SK-N-SH (cell line): ENCODE measurements around the gene PTPRF. TPM values are rescaled to one million over a fixed set of nuclear protein-coding genes. Genes with fewer than 3 reads are reported as not detected.

Experiments used
- CTCF ChIA-PET: fragments of 300-600, 350-600 bp; formaldehyde crosslinking; extraction: SDS; loops from one replicate; lab custom pipeline; 2021; lab: Yijun Ruan, JAX
- POLR2A ChIA-PET: fragments of 350-600 bp; sonication (Branson Sonifier 250); formaldehyde crosslinking; extraction: SDS; loops from one replicate; lab custom pipeline; 2020; ENCODE audit warnings: antibody characterized with exemption, inconsistent platforms; lab: Yijun Ruan, JAX
- DNase-seq: peaks from one replicate; pipeline ENCODE4 v3.0.0; 2012
- H2AFZ ChIP-seq: fragments of 200-600 bp; sonication (generic); 2 replicates; pipeline ENCODE4 v1.8.1; 2016; ENCODE audit warnings: antibody characterized with exemption, mild to moderate bottlenecking, low read depth
- H3F3A ChIP-seq: fragments of 200-600 bp; sonication (generic); replicated peaks from 2 replicates; pipeline ENCODE3; 2016; ENCODE audit warnings: antibody characterized with exemption, mild to moderate bottlenecking; ENCODE audit not compliant: insufficient read depth
- H3K27ac ChIP-seq, 2 experiments: fragments of 200-500 bp in 1 of 2; fragments of 200-600 bp in 1 of 2; sonication (Bioruptor generic) in 1 of 2; sonication (generic), shearing (Covaris generic) in 1 of 2; 2 replicates each; pipeline versions ENCODE4 v1.5.1 to v1.6.1; 2014 to 2016; ENCODE audit warnings: low read depth in 2 of 2, inconsistent platforms in 1 of 2, low read length in 1 of 2, mild to moderate bottlenecking in 1 of 2, mixed read lengths in 1 of 2
- H3K27me3 ChIP-seq: fragments of 200-600 bp; sonication (generic), shearing (Covaris generic); 2 replicates; pipeline ENCODE4 v1.6.1; 2016; ENCODE audit warnings: mixed run types; ENCODE audit not compliant: insufficient read depth
- H3K36me3 ChIP-seq, 2 experiments: fragments of 200-500 bp in 1 of 2; fragments of 200-600 bp in 1 of 2; sonication (Bioruptor generic) in 1 of 2; sonication (generic) in 1 of 2; replicated peaks in 1 of 2; 2 replicates each; pipeline versions ENCODE3 to v1.5.1; 2014 to 2016; ENCODE audit warnings: low read length in 1 of 2, mild to moderate bottlenecking in 1 of 2; ENCODE audit not compliant: insufficient read depth in 2 of 2, control insufficient read depth in 1 of 2
- H3K4me1 ChIP-seq, 2 experiments: fragments of 200-500 bp in 1 of 2; fragments of 200-600 bp in 1 of 2; sonication (Bioruptor generic) in 1 of 2; sonication (generic), shearing (Covaris generic) in 1 of 2; 2 replicates each; pipeline versions ENCODE4 v1.5.1 to v1.6.1; 2014 to 2016; ENCODE audit warnings: low read depth in 1 of 2, low read length in 1 of 2, mixed run types in 1 of 2; ENCODE audit not compliant: insufficient read depth in 2 of 2, control insufficient read depth in 1 of 2
- H3K4me2 ChIP-seq: fragments of 200-600 bp; sonication (generic), shearing (Covaris generic); 2 replicates; pipeline ENCODE4 v1.6.1; 2017; ENCODE audit warnings: mixed run types
- H3K4me3 ChIP-seq, 2 experiments: fragments of 200-500 bp in 1 of 2; fragments of 200-600 bp in 1 of 2; sonication (Bioruptor generic) in 1 of 2; sonication (generic), shearing (Covaris generic) in 1 of 2; 2 replicates each; pipeline versions ENCODE4 v1.5.1 to v1.8.1; 2014 to 2016; ENCODE audit warnings: low read depth in 2 of 2, inconsistent platforms in 1 of 2, low read length in 1 of 2, mild to moderate bottlenecking in 1 of 2, mixed read lengths in 1 of 2, moderate library complexity in 1 of 2
- H3K79me2 ChIP-seq: fragments of 200-600 bp; sonication (generic); 2 replicates; pipeline ENCODE4 v1.8.1; 2017; ENCODE audit warnings: mild to moderate bottlenecking; ENCODE audit not compliant: insufficient read depth
- H3K9ac ChIP-seq: fragments of 200-600 bp; sonication (generic); 2 replicates; pipeline ENCODE4 v1.6.1; 2017; ENCODE audit warnings: mixed run types
- H3K9me2 ChIP-seq: fragments of 200-600 bp; sonication (generic); 2 replicates; pipeline ENCODE4 v1.6.1; 2017; ENCODE audit warnings: mixed run types
- H3K9me3 ChIP-seq: fragments of 200-600 bp; sonication (generic); 2 replicates; pipeline ENCODE4 v1.6.1; 2017; ENCODE audit warnings: mixed run types, mild to moderate bottlenecking, moderate library complexity
- H4K20me1 ChIP-seq: fragments of 200-600 bp; sonication (generic); 2 replicates; pipeline ENCODE4 v1.6.1; 2017; ENCODE audit warnings: mild to moderate bottlenecking, mixed run types; ENCODE audit not compliant: insufficient read depth
- CTCF ChIP-seq: fragments of 200-600 bp; sonication (generic); IDR thresholded peaks from 2 replicates; pipeline ENCODE4 v1.6.1; 2017; ENCODE audit warnings: antibody characterized with exemption, mild to moderate bottlenecking, moderate library complexity
- EZH2phosphoT487 ChIP-seq: fragments of 200-600 bp; sonication (generic); IDR thresholded peaks from 2 replicates; pipeline ENCODE4 v1.6.1; 2017; ENCODE audit warnings: low read depth, mixed run types, mild to moderate bottlenecking, antibody characterized with exemption, moderate library complexity, borderline replicate concordance
- FOSL2 ChIP-seq: IDR thresholded peaks from 2 replicates; pipeline ENCODE4 v1.4.0; 2012; ENCODE audit warnings: low read depth, mild to moderate bottlenecking, moderate library complexity, borderline replicate concordance
- IRF3 ChIP-seq: fragments of 150-350 bp; IDR thresholded peaks from 2 replicates; pipeline ENCODE4 v1.6.1; 2016; ENCODE audit warnings: mild to moderate bottlenecking, low read depth, low read length
- JUND ChIP-seq: IDR thresholded peaks from 2 replicates; pipeline ENCODE4 v1.4.0; 2012
- MAX ChIP-seq: IDR thresholded peaks from 2 replicates; pipeline ENCODE4 v1.4.0; 2012; ENCODE audit warnings: low read depth
- MEF2A ChIP-seq: IDR thresholded peaks from 2 replicates; pipeline ENCODE4 v1.4.0; 2012; ENCODE audit warnings: low read depth, borderline replicate concordance
- POLR2AphosphoS5 ChIP-seq: IDR thresholded peaks from 2 replicates; pipeline ENCODE4 v1.6.1; 2012; ENCODE audit warnings: low read depth, low read length
- RCOR1 ChIP-seq: fragments of 150-350 bp; IDR thresholded peaks from 2 replicates; pipeline ENCODE4 v1.6.1; 2017; ENCODE audit warnings: antibody characterized with exemption, low read length
- SIN3A ChIP-seq: IDR thresholded peaks from 2 replicates; pipeline ENCODE4 v1.6.1; 2012; ENCODE audit warnings: low read depth, mild to moderate bottlenecking, low read length, moderate library complexity, borderline replicate concordance
- TEAD4 ChIP-seq: IDR thresholded peaks from 2 replicates; pipeline ENCODE4 v1.4.0; 2012; ENCODE audit warnings: mild to moderate bottlenecking, borderline replicate concordance; ENCODE audit not compliant: insufficient read depth
- ZBTB33 ChIP-seq: IDR thresholded peaks from 2 replicates; pipeline ENCODE4 v1.4.0; 2012; ENCODE audit warnings: low read depth, borderline replicate concordance
- WGBS: methylation state at CpG from one replicate; pipeline ENCODE4 v1.1.6; 2017; ENCODE audit warnings: low lambda C conversion rate; 5-methylcytosine and 5-hydroxymethylcytosine counted together
- polyA plus RNA-seq, 3 experiments: library from polyadenylated mRNA; depleted of rRNA; stranded (reverse); fragments of >200 nt; gene quantifications; 2 replicates each; pipeline ENCODE4 v1.2.3, GENCODE V29; 2012

PTPRF gene
- polyA plus RNA-seq, 1 of the 3 experiments (the other 2 are of a cell fraction): 72.7 TPM

GRCh38 chr1:43536864-43537358 lies 6.2 kb downstream of the PTPRF start:
- no peak for TF ChIP-seq ZBTB33
- TF ChIP-seq JUND: no peak
- TF ChIP-seq POLR2AphosphoS5: no peak
- TF ChIP-seq RCOR1: no peak
- TF ChIP-seq MAX: no peak
- no peak for TF ChIP-seq MEF2A
- no peak for TF ChIP-seq CTCF
- TF ChIP-seq SIN3A: no peak
- no peak for TF ChIP-seq EZH2phosphoT487
- TF ChIP-seq TEAD4: no peak
- TF ChIP-seq FOSL2: no peak
- TF ChIP-seq IRF3: no peak
- no peaks in the 10 kb centered on the region for H3K9me2 ChIP-seq
- ChIA-PET POLR2A (interaction anchor here (0.6 kb wide), 1 partner anchor 92 kb away, joined by 5 read pairs; no protein-coding TSS in a partner anchor), CTCF (interaction anchor here (0.7 to 1.3 kb wide), 3 partner anchors 16 to 398 kb away, joined by 3 read pairs; no protein-coding TSS in a partner anchor)
- H3K36me3 ChIP-seq: peaks cover 0 to 5% of the 10 kb centered on the region in 2 experiments
- peaks cover 0 to 4% of the 10 kb centered on the region in 2 experiments; a peak in 1 of 4 replicates for H3K4me1 ChIP-seq
- H3K9me3 ChIP-seq: no peaks in the 10 kb centered on the region
- peaks cover 29% of the 10 kb centered on the region; the same call in 1 of the 2 replicates for H4K20me1 ChIP-seq
- H2AFZ ChIP-seq: no peak overlapping the region
- no peak overlapping the region for H3K9ac ChIP-seq
- H3K4me2 ChIP-seq: no peak overlapping the region
- DNase-seq: no peak
- no peak overlapping the region for H3K27ac ChIP-seq
- WGBS: 91% methylated on average over 8 of the region's 11 CpGs
- H3K4me3 ChIP-seq: no peak overlapping the region
- no peaks in the 10 kb centered on the region for H3K27me3 ChIP-seq
- no peaks in the 10 kb centered on the region for H3F3A ChIP-seq
- H3K79me2 ChIP-seq: peaks cover 62% of the 10 kb centered on the region; the same call in 1 of the 2 replicates
